Activated CD8-positive, alpha-beta memory T cell treated with anti-CD3 and anti-CD28 coated beads for 36 hours (primary cell): ENCODE results near the gene EDARADD. TPM values are rescaled to one million over a fixed set of nuclear protein-coding genes. Genes with fewer than 3 reads are reported as not detected.
"Not testable (repeated sequence)": the region's sequence is repeated elsewhere in the genome, so short reads cannot be mapped to it uniquely, and the experiment has no call there.

Source experiments
- CTCF ChIA-PET: fragments of 350-600 bp; sonication (Branson Sonifier 250); formaldehyde crosslinking; loops from one replicate; lab custom pipeline; 2021; ENCODE audit warnings: antibody characterized with exemption; lab: Charles Lee
- POLR2A ChIA-PET: fragments of 350-600 bp; sonication (Branson Sonifier 250); formaldehyde crosslinking; loops from one replicate; lab custom pipeline; 2021; ENCODE audit warnings: antibody characterized with exemption; lab: Charles Lee
- total RNA-seq, 2 experiments: library from RNA; stranded (reverse); gene quantifications; one replicate each; pipeline ENCODE4 v1.2.3, GENCODE V29; 2021

EDARADD gene
- total RNA-seq, 2 experiments from 2014 or later = 15.7 to 16.3 TPM

DNA sequence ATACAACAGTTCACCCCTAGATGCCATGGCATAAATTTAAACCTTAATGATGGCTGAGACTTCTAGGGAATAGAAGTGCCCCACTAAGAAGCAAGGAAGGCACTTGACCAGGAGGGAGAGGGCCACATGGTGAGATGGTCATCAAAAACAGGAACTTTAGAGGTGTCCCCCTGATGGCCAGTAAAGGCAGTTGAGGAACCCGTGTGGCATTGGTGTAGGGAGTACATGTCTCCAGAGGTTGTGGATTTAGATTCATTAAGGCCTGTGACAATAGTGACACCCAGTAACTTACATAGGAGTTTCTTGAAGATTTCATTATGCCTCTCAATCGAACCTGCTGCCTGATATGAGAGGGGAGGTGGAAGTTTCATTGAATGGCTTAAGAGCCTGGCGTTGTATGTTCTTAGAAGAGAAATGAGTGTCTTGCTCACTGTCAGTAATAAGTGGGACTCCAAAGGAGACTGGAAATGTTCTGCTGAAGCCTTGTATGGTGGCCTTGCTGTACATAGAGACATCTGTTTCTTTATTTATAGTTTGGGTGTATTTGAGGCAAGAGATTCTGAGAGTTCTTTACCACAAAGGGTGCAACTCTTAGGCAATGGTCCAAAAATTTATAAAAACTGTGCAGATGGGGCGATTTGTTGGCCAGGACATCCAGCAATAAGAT is 27.9 kb downstream of the EDARADD start:
- POLR2A ChIA-PET = no interaction called here

GRCh38 chr1:236422517-236422876 is 28.4 kb downstream of the EDARADD start:
- CTCF ChIA-PET = interaction anchor here (0.6 kb wide), 1 partner anchor 47 kb away, joined by 3 read pairs; no protein-coding TSS in a partner anchor

More for the DNA sequence above, 27.9 kb downstream of the EDARADD start:
- CTCF ChIA-PET = interaction anchor here (0.6 kb wide), 1 partner anchor 47 kb away, joined by 3 read pairs; no protein-coding TSS in a partner anchor

DNA sequence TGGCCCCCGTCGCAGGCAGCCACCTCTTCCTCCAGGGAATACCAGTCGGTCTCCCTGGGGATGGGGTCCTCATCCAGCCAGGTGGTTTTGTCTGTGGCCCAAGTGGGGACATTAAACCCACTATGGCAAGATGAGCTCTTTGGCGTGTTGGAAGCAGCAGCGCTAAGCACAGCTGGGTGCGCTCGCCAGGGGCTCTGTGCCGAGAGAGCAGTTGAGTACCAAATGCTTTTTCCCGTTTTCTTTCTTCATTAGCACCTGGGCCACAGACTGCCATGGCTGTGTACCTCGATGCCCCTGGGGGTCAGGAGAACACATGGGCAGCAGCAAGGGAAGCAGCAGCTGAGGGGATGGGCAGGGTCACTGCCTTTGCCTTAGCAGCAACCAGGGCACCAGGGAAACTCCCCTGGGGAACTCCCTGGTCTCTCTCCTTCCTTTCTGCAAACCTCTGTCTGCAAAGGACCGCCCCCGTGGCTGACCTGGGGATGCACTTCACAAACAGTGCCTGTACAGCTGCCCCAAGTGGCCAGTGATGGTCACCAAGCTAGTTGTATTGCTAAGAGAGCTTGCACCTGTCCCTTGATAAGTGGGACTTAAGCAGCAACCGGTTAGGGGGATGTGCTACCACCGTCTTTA is 31.1 kb downstream of the EDARADD start:
- POLR2A ChIA-PET = no interaction called here
- CTCF ChIA-PET = no interaction called here

More at GRCh38 chr1:236422517-236422876, 28.4 kb downstream of the EDARADD start:
- POLR2A ChIA-PET = no interaction called here

- ChIA-PET CTCF (no interaction called here), POLR2A (no interaction called here)
Measured at GRCh38 chr1:236426215-236426614, 32.1 kb downstream of the EDARADD start.

DNA sequence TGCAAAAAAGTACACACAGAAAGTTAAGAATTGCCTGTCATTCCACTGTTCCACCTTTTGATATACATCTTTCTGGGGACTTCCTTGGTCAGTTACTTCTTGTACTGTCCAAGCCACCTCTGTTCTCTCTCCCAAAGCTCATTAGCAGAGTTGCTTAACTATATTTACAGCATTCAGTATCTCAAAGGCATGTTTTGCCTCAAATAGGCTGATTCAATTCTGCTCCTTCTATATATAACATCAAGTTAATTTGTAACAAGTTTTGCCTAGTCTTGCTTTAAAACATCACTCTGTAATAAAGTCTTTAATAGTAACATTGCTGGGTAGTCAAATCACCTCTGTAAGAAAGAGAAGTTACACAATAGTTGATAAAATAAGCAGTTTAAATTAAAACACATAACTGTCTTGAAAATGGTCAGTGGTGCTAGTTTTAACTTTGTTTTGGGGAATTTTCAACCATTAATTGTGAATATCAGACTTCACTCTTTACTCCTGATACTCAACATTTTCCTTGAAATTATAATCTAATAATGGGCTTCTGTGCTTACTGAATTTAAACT is 35.7 kb downstream of the EDARADD start:
- ChIA-PET CTCF (interaction anchor here (0.6 kb wide), 1 partner anchor 92 kb away, joined by 3 read pairs; no protein-coding TSS in a partner anchor), POLR2A (no interaction called here)

DNA sequence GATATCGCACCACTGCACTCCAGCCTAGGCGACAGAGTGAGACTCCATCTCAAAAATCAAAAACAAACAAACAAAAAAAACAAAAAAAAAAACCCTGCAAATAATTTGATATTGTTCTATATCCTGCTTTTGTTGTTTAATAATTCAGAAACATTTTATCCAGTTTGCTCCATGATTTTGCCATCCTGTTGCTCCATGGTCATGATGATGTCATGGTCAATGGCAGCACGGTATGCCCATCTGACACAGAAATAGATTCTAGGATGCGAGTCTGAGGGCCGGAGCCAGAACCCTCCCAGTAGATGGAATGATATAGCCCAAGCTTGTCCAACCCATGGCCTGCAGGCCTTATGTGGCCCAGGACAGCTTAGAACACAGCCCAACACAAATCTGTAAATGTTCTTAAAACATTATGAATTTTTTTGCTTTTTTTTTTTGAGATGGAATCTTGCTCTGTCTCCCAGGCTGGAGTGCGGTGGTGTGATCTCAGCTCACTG is 39.8 kb downstream of the EDARADD start:
- CTCF ChIA-PET = no interaction called here
- POLR2A ChIA-PET = no interaction called here

GRCh38 chr1:236438614-236439013 is 44.5 kb downstream of the EDARADD start:
- CTCF ChIA-PET = no interaction called here
- POLR2A ChIA-PET = no interaction called here

DNA sequence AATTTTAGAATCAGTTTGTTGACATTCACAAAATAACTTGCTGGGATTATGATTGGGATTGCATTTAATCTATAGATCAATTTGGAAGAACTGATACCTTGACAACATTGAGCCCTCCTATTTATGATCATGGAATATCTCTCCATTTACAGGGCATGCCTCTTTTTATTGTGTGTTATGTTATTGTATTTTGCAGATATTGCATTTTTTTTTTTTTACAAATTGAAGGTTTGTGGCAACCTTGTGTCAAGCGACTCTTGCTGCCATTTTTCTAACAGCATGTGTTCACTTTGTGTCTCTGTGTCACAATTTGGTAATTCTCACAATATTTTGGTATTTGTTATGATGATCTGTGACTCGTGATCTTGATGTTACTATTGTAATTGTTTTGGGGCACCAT is 46.3 kb downstream of the EDARADD start:
- POLR2A ChIA-PET = no interaction called here
- CTCF ChIA-PET = no interaction called here

- ChIA-PET CTCF (no interaction called here), POLR2A (interaction anchor here (0.6 kb wide), 1 partner anchor 245 kb away, joined by 7 read pairs; no protein-coding TSS in a partner anchor)
Measured at GRCh38 chr1:236450779-236451178, 56.7 kb downstream of the EDARADD start.

DNA sequence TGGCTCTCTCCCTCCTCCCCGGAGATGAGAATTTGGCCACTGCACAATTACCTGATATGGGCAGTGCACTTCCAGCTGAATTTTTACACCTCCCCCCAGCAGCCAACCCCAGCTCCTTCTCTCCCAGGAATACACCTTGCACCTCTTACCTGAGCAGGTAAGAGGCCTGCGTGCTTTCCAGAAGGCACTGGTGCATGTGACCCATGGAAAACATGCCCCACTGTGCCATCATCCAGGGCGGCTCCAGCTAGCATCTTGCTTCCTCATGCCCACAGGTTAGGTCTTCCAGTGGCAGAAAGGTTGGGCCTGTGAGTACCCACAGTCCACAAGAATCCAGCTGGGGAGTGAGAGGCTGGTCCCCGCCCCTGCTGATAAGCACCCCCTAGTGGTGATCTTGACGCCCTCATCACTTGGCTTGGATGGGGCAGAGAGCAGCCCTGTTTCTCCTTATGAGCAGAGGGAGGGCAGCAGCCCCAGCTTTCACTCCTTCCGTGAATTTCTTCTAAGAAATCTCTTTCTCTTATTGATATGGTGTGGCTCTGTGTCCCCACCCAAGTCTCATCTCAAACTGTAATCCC is 57.8 kb downstream of the EDARADD start:
- CTCF ChIA-PET = interaction anchor here (0.6 to 1.8 kb wide), 6 partner anchors 36 to 341 kb away, joined by 3 to 5 read pairs (median 4); no protein-coding TSS in a partner anchor
- POLR2A ChIA-PET = interaction anchor here (0.6 kb wide), 1 partner anchor 877 kb away, joined by 4 read pairs; no protein-coding TSS in a partner anchor

GRCh38 chr1:236455243-236455642 is 61.2 kb downstream of the EDARADD start:
- POLR2A ChIA-PET = no interaction called here
- CTCF ChIA-PET = no interaction called here

DNA sequence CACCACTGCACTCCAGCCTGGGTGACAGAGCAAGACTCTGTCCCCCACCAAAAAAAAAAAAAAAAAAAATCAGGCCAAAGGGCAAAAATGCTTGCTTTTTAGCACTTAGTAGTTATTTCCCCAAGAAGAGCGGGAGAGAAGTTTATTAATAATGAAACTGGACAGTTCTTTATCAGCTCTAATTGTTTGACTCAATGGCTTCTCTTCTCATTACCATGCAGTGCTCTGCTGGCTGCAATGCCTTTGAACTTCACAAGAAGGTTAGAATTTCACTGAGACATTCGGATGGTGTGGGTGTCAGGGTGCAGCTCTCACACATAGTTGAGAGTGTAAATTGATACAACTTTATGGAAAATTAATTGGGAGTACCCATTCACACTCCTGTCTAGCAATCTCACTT is 63.7 kb downstream of the EDARADD start:
- CTCF ChIA-PET = no interaction called here
- POLR2A ChIA-PET = no interaction called here

DNA sequence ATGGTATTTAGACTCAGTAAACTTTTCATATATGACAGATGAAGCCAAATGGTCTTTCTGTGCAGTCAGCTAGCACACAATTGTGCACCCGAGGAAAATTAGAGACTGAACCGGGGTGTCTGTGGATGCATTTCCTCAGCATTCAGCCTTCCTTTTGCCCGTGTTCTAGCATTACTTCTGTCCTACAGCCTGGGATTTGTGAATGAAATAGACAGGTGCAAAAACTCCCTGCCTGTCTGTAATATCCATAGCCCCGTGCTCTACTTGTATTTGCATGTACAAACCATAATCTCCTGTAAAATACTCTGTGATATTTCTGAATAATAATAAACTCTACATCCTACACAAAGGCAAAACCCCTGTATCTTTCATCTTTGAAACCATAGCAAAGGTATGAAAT is 64.9 kb downstream of the EDARADD start:
- ChIA-PET POLR2A (no interaction called here), CTCF (interaction anchor here (0.7 kb wide), 1 partner anchor 62 kb away, joined by 3 read pairs; no protein-coding TSS in a partner anchor)

GRCh38 chr1:236460103-236460502 is 66.0 kb downstream of the EDARADD start:
- CTCF ChIA-PET = no interaction called here
- POLR2A ChIA-PET = no interaction called here

- CTCF ChIA-PET = interaction anchor here (0.6 kb wide), 1 partner anchor 297 kb away, joined by 3 read pairs; no protein-coding TSS in a partner anchor
- POLR2A ChIA-PET = not testable (repeated sequence)
Measured at GRCh38 chr1:236464197-236464596, 70.1 kb downstream of the EDARADD start.

DNA sequence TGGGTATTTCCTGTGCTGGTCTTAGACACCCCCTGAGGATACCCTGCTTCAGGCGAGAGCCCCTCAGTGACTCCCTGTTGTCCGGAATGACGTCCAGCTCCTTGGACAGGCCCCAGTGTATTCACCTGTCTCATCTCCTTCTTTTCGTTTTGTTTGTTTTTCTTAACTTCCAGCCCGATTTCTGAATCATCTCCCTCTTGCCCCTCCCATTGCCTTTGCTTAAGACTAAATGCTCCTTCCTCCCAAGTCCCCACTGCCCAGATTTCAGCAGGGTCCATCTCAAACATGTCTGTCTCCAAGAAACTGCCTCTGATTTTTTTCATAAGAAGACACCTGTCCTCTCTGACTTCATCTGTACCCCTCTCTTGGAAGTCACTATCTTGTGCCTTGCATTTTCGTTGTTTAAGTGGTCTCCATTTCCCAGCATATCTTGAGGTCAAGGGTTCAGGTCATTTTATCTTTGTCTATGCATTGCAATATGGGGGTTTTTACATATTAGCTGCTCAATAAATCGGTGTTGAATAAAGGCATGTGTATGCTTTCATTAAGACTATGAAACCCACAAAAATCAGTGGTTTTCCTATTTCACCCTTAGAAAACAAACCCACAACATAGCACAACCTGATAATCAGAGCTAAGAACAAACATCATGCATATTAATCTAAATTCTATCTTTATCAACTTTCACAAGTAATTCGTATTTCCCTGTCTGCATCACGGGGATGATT is 71.3 kb downstream of the EDARADD start:
- POLR2A ChIA-PET = no interaction called here
- CTCF ChIA-PET = no interaction called here

DNA sequence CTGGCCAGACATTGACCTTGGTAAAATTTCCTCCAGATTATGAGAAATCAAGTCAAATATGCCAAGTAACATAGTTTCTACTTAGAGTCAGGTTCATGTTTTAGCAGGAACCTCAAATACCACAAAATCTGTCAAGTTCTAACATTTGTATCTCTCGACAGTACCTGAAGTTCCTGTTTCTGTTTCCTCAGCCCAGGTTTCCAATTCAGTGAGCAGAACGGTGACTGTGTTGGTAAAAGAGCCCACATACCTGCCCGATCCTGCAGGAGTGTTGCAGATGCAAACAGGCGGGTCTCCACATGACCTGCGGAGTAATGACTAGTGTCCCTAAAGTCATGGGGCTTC is 71.8 kb downstream of the EDARADD start:
- POLR2A ChIA-PET = no interaction called here
- CTCF ChIA-PET = no interaction called here

GRCh38 chr1:236467327-236467641 is 73.2 kb downstream of the EDARADD start:
- ChIA-PET POLR2A (interaction anchor here (0.7 kb wide), 1 partner anchor 10 kb away, joined by 3 read pairs; no protein-coding TSS in a partner anchor), CTCF (interaction anchor here (0.6 kb wide), 1 partner anchor 9 kb away, joined by 3 read pairs; no protein-coding TSS in a partner anchor)

DNA sequence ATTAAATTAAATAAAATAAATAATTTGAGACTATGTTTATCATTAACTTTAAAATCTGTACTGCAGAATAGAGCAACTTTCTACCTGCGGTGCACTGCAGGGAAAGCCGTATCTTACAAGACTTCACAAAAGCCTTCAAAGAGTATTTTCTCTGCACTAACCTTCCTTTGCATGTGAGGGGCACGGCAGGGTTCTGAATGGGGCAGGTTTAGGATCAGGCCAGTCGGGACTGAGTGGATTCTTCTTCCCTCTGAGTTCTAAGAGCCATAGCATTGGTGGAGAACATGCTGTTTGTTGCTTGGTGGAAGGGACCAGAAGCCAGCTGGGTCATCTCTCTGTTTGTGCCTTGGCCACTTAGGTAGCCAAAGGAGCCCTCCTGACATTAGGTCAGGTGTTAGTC is 74.5 kb downstream of the EDARADD start:
- CTCF ChIA-PET = no interaction called here
- POLR2A ChIA-PET = no interaction called here
